ENCODE results near the gene SWT1. TPM values are rescaled to one million over a fixed set of nuclear protein-coding genes. Genes with fewer than 3 reads are reported as not detected.

SWT1 gene
- total and polyA plus RNA-seq, 2 of the 13 experiments (the other 11 are each of a cell fraction or from before 2014, with no cell fraction given) = 1.7 to 2.5 TPM

GRCh38 chr1:185317034-185317885, 160.3 kb downstream of the SWT1 start, which contains the start of gene IVNS1ABP:
TSS of gene IVNS1ABP (minus strand) at chr1:185317243. CDS start at chr1:185309493, 7,750 bp downstream.
- Histone ChIP-seq H3K79me2 (ENCODE audit: insufficient read depth, low read length) (peaks cover 49% of the 10 kb centered on the region), H3K4me2 (ENCODE audit: low read depth, low read length) (peak within 1 kb of the TSS; percentile 92), H3K4me3 (replicated peaks in 1 of 3; ENCODE audit: insufficient read depth in 1 of 3, low read depth in 2 of 3, low read length in 3 of 3) (peak within 1 kb of the TSS; percentile 78 to 84 (median 83)), H3K27me3 (ENCODE audit: control insufficient read depth in 1 of 2, insufficient read depth in 2 of 2, low read length in 2 of 2) (no peaks in the 10 kb centered on the region), H3K9me3 (ENCODE audit: low read length) (no peaks in the 10 kb centered on the region), H3K36me3 (replicated peaks in 1 of 2; ENCODE audit: control insufficient read depth in 1 of 2, insufficient read depth in 2 of 2, low read length in 2 of 2) (no peaks in the 10 kb centered on the region), H2AFZ (ENCODE audit: low read length) (no peak within 1 kb of the TSS), H4K20me1 (ENCODE audit: insufficient read depth, low read length) (peaks cover 27% of the 10 kb centered on the region), H3K4me1 (ENCODE audit: insufficient read depth, low read length) (peaks cover 49% of the 10 kb centered on the region), H3K27ac (ENCODE audit: extremely low read length, insufficient read depth, low read length) (peak within 1 kb of the TSS; percentile 92), H3K9ac (ENCODE audit: insufficient read depth, low read depth, low read length) (peak within 1 kb of the TSS; percentile 97)
- WGBS (ENCODE audit: low lambda C conversion rate) = 32% methylated on average over 18 of the region's 80 CpGs
- intact Hi-C loops (cut with micrococcal nuclease; ENCODE audit: unreplicated experiment) (loop anchor here (2.0 to 5.0 kb wide), 3 partner anchors 160 to 365 kb away; partner anchors contain the start of genes SWT1 and TRMT1L), in situ Hi-C loops (cut with HindIII; ENCODE audit: extremely low pct_ligation_motif_present, low pct_unique_long_range_greater_than_20kb) (loop anchor here (10.0 kb wide), 1 partner anchor 368 kb away; no protein-coding TSS in a partner anchor)
- no peak for FAIRE-seq
- TSS peak; percentile 68 for BruUV-seq (replicated peaks)
- ChIA-PET CTCF (ENCODE audit: low intra/inter-chr PET ratio, low total read pairs) (no interaction called here), POLR2A (interaction anchor here (0.5 to 2.5 kb wide), 14 partner anchors 10 to 1265 kb away, joined by 3 to 13 read pairs (median 3); partner anchors contain the start of genes ODR4, RNF2, SWT1 and TPR)
- peak; percentile 80 for ATAC-seq
- peak; percentile 81 for DNase-seq (ENCODE audit: low spot score)
- TF ChIP-seq E2F5 (CRISPR knock-in tag; conservative IDR thresholded peaks at IDR 0.05) (no peak), SYNCRIP (IDR thresholded peaks at IDR 0.05; ENCODE audit: insufficient read depth, low read depth, low read length) (no peak), DR1 (CRISPR knock-in tag; IDR thresholded peaks at IDR 0.05) (no peak; the same call in 1 of the 2 replicates), NR2F2 (IDR thresholded peaks at IDR 0.05; ENCODE audit: borderline replicate concordance, low read depth) (peak; percentile 10; the same call in 1 of the 2 replicates), STAT5B (CRISPR knock-in tag; IDR thresholded peaks at IDR 0.05) (no peak), ZBED4 (CRISPR knock-in tag; IDR thresholded peaks at IDR 0.05; ENCODE audit: borderline replicate concordance) (no peak), ZNF564 (CRISPR knock-in tag; IDR thresholded peaks at IDR 0.05) (peak; percentile 55; the same call in 1 of the 2 replicates), TBL1XR1 (IDR thresholded peaks at IDR 0.05; ENCODE audit: borderline replicate concordance, low read length, partially characterized antibody) (no peak), PAX8 (CRISPR knock-in tag; IDR thresholded peaks at IDR 0.05; ENCODE audit: borderline replicate concordance) (no peak), PAXIP1 (CRISPR knock-in tag; conservative IDR thresholded peaks at IDR 0.05) (no peak), ZNF567 (CRISPR knock-in tag; IDR thresholded peaks at IDR 0.05; ENCODE audit: borderline replicate concordance) (peak; percentile 92; the same call in 1 of the 2 replicates)
- TF ChIP-seq, protein P1, sequence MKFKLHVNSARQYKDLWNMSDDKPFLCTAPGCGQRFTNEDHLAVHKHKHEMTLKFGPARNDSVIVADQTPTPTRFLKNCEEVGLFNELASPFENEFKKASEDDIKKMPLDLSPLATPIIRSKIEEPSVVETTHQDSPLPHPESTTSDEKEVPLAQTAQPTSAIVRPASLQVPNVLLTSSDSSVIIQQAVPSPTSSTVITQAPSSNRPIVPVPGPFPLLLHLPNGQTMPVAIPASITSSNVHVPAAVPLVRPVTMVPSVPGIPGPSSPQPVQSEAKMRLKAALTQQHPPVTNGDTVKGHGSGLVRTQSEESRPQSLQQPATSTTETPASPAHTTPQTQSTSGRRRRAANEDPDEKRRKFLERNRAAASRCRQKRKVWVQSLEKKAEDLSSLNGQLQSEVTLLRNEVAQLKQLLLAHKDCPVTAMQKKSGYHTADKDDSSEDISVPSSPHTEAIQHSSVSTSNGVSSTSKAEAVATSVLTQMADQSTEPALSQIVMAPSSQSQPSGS (CRISPR knock-in tag; IDR thresholded peaks at IDR 0.05) = no peak

Measured in HepG2 (cell line).